Measurements from ENCODE around the gene STK4. TPM values are rescaled to one million over a fixed set of nuclear protein-coding genes. Genes with fewer than 3 reads are reported as not detected.

STK4 gene
- total RNA-seq, result 100 to 1,000 TPM; 271 to 280 TPM
- 592 to 657 reads per million in 2 donors for total RNA-seq

- Mint-ChIP-seq H3K27ac (peak within 1 kb of the TSS; percentile 98), H3K36me3 (ENCODE audit: low read depth) (peaks cover 18% of the 10 kb centered on the region), H3K4me3 (peak within 1 kb of the TSS; percentile 99), H3K27me3 (no peaks in the 10 kb centered on the region), H3K4me1 (peaks cover 54% of the 10 kb centered on the region)
- ATAC-seq (peak; percentile 81), DNase-seq (peak; percentile 93 to 95 (median 94))
- H3K9me3 ChIP-seq (ENCODE audit: control insufficient read depth, low read length, poor library complexity, severe bottlenecking), result no peaks in the 10 kb centered on the region
Observed at GRCh38 chr20:44966030-44966961, at the start of gene STK4. STK4 (plus strand) TSS chr20:44966512; CDS start chr20:44966569, 57 bp downstream.

GRCh38 chr20:44916586-44916985 is 49.7 kb upstream of the STK4 start:
- Mint-ChIP-seq H3K36me3 (ENCODE audit: low read depth) (peaks cover 2% of the 10 kb centered on the region), H3K27ac (peak overlapping the region; percentile 47), H3K27me3 (no peaks in the 10 kb centered on the region), H3K4me3 (no peak overlapping the region), H3K4me1 (peaks cover 10% of the 10 kb centered on the region)
- ATAC-seq (no peak), DNase-seq (no peak)
- H3K9me3 ChIP-seq (ENCODE audit: control insufficient read depth, low read length, poor library complexity, severe bottlenecking), result no peaks in the 10 kb centered on the region

- H3K4me1 Mint-ChIP-seq, result peaks cover 10% of the 10 kb centered on the region
- peaks cover 2% of the 10 kb centered on the region for H3K36me3 Mint-ChIP-seq (ENCODE audit: low read depth)
- DNase-seq, result no peak
- ATAC-seq, result no peak
- no peak overlapping the region for H3K4me3 Mint-ChIP-seq
- no peaks in the 10 kb centered on the region for H3K9me3 ChIP-seq (ENCODE audit: control insufficient read depth, low read length, poor library complexity, severe bottlenecking)
- H3K27ac Mint-ChIP-seq, result no peak overlapping the region
- no peaks in the 10 kb centered on the region for H3K27me3 Mint-ChIP-seq
Observed at GRCh38 chr20:44917399-44917798, 48.9 kb upstream of the STK4 start.

- Mint-ChIP-seq H3K4me3 (no peak overlapping the region), H3K27ac (peak overlapping the region; percentile 16), H3K27me3 (no peaks in the 10 kb centered on the region), H3K36me3 (ENCODE audit: low read depth) (peaks cover 2% of the 10 kb centered on the region), H3K4me1 (peaks cover 7% of the 10 kb centered on the region)
- ATAC-seq (no peak), DNase-seq (no peak)
- H3K9me3 ChIP-seq (ENCODE audit: control insufficient read depth, low read length, poor library complexity, severe bottlenecking), result no peaks in the 10 kb centered on the region
Observed at GRCh38 chr20:44918342-44918741, 48.0 kb upstream of the STK4 start.

GRCh38 chr20:44918761-44919160 is 47.6 kb upstream of the STK4 start:
- no peak overlapping the region for H3K4me3 Mint-ChIP-seq
- no peak for ATAC-seq

GRCh38 chr20:44921447-44921846 is 44.9 kb upstream of the STK4 start:
- no peak for DNase-seq
- ATAC-seq, result no peak
- Mint-ChIP-seq H3K27me3 (no peaks in the 10 kb centered on the region), H3K4me1 (peaks cover 2% of the 10 kb centered on the region), H3K36me3 (ENCODE audit: low read depth) (peaks cover 4% of the 10 kb centered on the region), H3K27ac (no peak overlapping the region), H3K4me3 (no peak overlapping the region)
- no peaks in the 10 kb centered on the region for H3K9me3 ChIP-seq (ENCODE audit: control insufficient read depth, low read length, poor library complexity, severe bottlenecking)

More at GRCh38 chr20:44918761-44919160, 47.6 kb upstream of the STK4 start:
- H3K27ac Mint-ChIP-seq, result peak overlapping the region; percentile 16
- H3K27me3 Mint-ChIP-seq, result no peaks in the 10 kb centered on the region
- H3K36me3 Mint-ChIP-seq (ENCODE audit: low read depth), result peaks cover 2% of the 10 kb centered on the region
- DNase-seq, result no peak
- H3K4me1 Mint-ChIP-seq, result peaks cover 7% of the 10 kb centered on the region
- H3K9me3 ChIP-seq (ENCODE audit: control insufficient read depth, low read length, poor library complexity, severe bottlenecking), result no peaks in the 10 kb centered on the region

- Mint-ChIP-seq H3K4me3 (no peak overlapping the region), H3K4me1 (no peaks in the 10 kb centered on the region), H3K27me3 (no peaks in the 10 kb centered on the region), H3K36me3 (ENCODE audit: low read depth) (peaks cover 4% of the 10 kb centered on the region), H3K27ac (no peak overlapping the region)
- H3K9me3 ChIP-seq (ENCODE audit: control insufficient read depth, low read length, poor library complexity, severe bottlenecking), result no peaks in the 10 kb centered on the region
- DNase-seq (no peak), ATAC-seq (no peak)
Observed at GRCh38 chr20:44924541-44924940, 41.8 kb upstream of the STK4 start.

GRCh38 chr20:44928595-44928994 is 37.7 kb upstream of the STK4 start:
- Mint-ChIP-seq H3K27me3 (no peaks in the 10 kb centered on the region), H3K36me3 (ENCODE audit: low read depth) (peaks cover 6% of the 10 kb centered on the region), H3K4me1 (no peaks in the 10 kb centered on the region), H3K4me3 (no peak overlapping the region), H3K27ac (no peak overlapping the region)
- H3K9me3 ChIP-seq (ENCODE audit: control insufficient read depth, low read length, poor library complexity, severe bottlenecking), result no peaks in the 10 kb centered on the region
- ATAC-seq, result no peak
- no peak for DNase-seq

GRCh38 chr20:44930517-44931168 is 35.7 kb upstream of the STK4 start:
- peaks cover 2% of the 10 kb centered on the region for H3K36me3 Mint-ChIP-seq (ENCODE audit: low read depth)
- no peaks in the 10 kb centered on the region for H3K27me3 Mint-ChIP-seq

GRCh38 chr20:44931911-44932310 is 34.4 kb upstream of the STK4 start:
- ATAC-seq (no peak), DNase-seq (no peak)
- Mint-ChIP-seq H3K27me3 (no peaks in the 10 kb centered on the region), H3K4me3 (no peak overlapping the region), H3K27ac (no peak overlapping the region), H3K4me1 (peaks cover 3% of the 10 kb centered on the region), H3K36me3 (ENCODE audit: low read depth) (peaks cover 4% of the 10 kb centered on the region)
- no peaks in the 10 kb centered on the region for H3K9me3 ChIP-seq (ENCODE audit: control insufficient read depth, low read length, poor library complexity, severe bottlenecking)

More at GRCh38 chr20:44930517-44931168, 35.7 kb upstream of the STK4 start:
- no peak overlapping the region for H3K4me3 Mint-ChIP-seq
- H3K4me1 Mint-ChIP-seq, result peaks cover 3% of the 10 kb centered on the region
- H3K9me3 ChIP-seq (ENCODE audit: control insufficient read depth, low read length, poor library complexity, severe bottlenecking), result no peaks in the 10 kb centered on the region
- DNase-seq (no peak), ATAC-seq (no peak)
- no peak overlapping the region for H3K27ac Mint-ChIP-seq

GRCh38 chr20:44932916-44933315 is 33.4 kb upstream of the STK4 start:
- ATAC-seq, result no peak
- Mint-ChIP-seq H3K4me1 (peaks cover 3% of the 10 kb centered on the region), H3K27ac (no peak overlapping the region), H3K27me3 (no peaks in the 10 kb centered on the region), H3K4me3 (no peak overlapping the region), H3K36me3 (ENCODE audit: low read depth) (peaks cover 4% of the 10 kb centered on the region)
- no peak for DNase-seq
- no peaks in the 10 kb centered on the region for H3K9me3 ChIP-seq (ENCODE audit: control insufficient read depth, low read length, poor library complexity, severe bottlenecking)

- no peak for ATAC-seq
- Mint-ChIP-seq H3K4me3 (no peak overlapping the region), H3K4me1 (peaks cover 10% of the 10 kb centered on the region), H3K36me3 (ENCODE audit: low read depth) (peaks cover 12% of the 10 kb centered on the region), H3K27me3 (no peaks in the 10 kb centered on the region), H3K27ac (no peak overlapping the region)
- H3K9me3 ChIP-seq (ENCODE audit: control insufficient read depth, low read length, poor library complexity, severe bottlenecking), result no peaks in the 10 kb centered on the region
- no peak for DNase-seq
Observed at GRCh38 chr20:44936510-44936909, 29.8 kb upstream of the STK4 start.

GRCh38 chr20:44938637-44939036 is 27.7 kb upstream of the STK4 start:
- no peak for DNase-seq
- Mint-ChIP-seq H3K27me3 (no peaks in the 10 kb centered on the region), H3K27ac (no peak overlapping the region), H3K4me1 (peaks cover 14% of the 10 kb centered on the region), H3K4me3 (no peak overlapping the region), H3K36me3 (ENCODE audit: low read depth) (peaks cover 17% of the 10 kb centered on the region)
- ATAC-seq, result no peak
- no peaks in the 10 kb centered on the region for H3K9me3 ChIP-seq (ENCODE audit: control insufficient read depth, low read length, poor library complexity, severe bottlenecking)

All from T-helper 17 cell (primary cell).